ENCODE measurements around the gene MEGF6. TPM values are rescaled to one million over a fixed set of nuclear protein-coding genes. Genes with fewer than 3 reads are reported as not detected.

MEGF6 gene
- total RNA-seq, 1 donor from 2014 or later: 64.7 TPM

DNA sequence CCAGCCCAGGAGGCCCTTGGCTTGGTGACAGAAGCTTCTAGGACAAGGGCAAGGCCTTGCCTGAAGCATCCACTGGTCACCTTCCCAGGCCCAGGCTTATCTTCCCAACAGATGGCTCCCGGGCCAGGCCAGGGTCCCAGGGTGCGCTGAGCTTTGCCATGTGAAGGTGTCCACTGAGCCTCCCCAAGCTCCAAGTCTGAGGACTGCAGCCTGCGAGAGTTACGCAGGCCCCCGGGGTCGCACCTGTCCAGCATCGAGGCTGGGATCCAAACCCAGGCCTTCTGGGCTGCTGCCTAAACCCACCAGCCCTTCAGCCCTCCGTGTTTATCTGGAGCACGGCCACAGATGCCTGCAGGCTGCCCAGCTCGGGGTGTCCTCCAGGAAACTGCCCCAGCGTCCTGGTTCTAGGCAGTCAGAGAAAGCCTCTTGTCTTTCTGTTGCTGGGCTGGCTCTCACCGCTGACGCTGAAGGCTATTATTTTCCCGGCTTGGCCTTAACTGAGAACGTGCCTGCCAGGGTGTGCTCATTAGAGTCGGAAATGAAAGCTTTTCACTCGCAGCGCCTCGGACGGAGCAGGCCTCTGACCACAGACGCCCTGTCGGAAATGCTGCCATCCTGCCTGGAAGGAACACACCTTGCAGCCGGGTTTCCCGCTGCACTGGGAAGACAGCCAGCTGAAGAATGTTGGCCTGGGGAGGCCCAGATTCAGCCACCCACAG, 71.4 kb downstream of the MEGF6 start:
- no peak overlapping the region for H3K27ac Mint-ChIP-seq (ENCODE audit: unreplicated experiment)
- TF ChIP-seq, protein P1, sequence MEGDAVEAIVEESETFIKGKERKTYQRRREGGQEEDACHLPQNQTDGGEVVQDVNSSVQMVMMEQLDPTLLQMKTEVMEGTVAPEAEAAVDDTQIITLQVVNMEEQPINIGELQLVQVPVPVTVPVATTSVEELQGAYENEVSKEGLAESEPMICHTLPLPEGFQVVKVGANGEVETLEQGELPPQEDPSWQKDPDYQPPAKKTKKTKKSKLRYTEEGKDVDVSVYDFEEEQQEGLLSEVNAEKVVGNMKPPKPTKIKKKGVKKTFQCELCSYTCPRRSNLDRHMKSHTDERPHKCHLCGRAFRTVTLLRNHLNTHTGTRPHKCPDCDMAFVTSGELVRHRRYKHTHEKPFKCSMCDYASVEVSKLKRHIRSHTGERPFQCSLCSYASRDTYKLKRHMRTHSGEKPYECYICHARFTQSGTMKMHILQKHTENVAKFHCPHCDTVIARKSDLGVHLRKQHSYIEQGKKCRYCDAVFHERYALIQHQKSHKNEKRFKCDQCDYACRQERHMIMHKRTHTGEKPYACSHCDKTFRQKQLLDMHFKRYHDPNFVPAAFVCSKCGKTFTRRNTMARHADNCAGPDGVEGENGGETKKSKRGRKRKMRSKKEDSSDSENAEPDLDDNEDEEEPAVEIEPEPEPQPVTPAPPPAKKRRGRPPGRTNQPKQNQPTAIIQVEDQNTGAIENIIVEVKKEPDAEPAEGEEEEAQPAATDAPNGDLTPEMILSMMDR (IDR thresholded peaks at IDR 0.05; ENCODE audit: partially characterized antibody, unreplicated experiment): no peak
- H3K4me1 Mint-ChIP-seq (ENCODE audit: low read depth, unreplicated experiment): peaks cover 4% of the 10 kb centered on the region

DNA sequence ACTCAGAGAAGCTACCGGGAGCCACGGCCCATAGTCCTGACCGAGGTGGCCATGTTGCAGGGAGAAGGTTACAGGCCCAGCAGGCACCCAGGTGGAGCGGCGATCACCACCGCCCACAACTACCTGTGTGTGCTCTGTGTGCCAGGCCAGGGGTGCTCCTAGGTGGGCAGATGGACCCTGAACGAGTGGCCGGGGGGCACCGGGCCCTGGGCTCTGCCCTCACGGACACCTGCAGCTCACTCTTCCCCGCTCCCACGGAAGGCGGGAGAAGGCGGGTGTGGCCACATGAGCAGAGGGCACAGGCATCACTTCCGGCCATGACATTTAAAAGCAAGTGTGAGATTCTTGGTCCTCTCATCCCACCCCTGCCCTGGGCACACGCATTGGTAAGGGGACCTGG, 73.9 kb downstream of the MEGF6 start:
- H3K27me3 Mint-ChIP-seq (ENCODE audit: unreplicated experiment): peaks cover 5% of the 10 kb centered on the region
- peaks cover 5% of the 10 kb centered on the region for H3K9me3 Mint-ChIP-seq (ENCODE audit: unreplicated experiment)
- DNase-seq: no peak
- peaks cover 4% of the 10 kb centered on the region for H3K4me1 Mint-ChIP-seq (ENCODE audit: low read depth, unreplicated experiment)
- TF ChIP-seq, protein P1 (IDR thresholded peaks at IDR 0.05; ENCODE audit: partially characterized antibody, unreplicated experiment): no peak
- H3K36me3 Mint-ChIP-seq (ENCODE audit: unreplicated experiment): no peaks in the 10 kb centered on the region
- no peak overlapping the region for H3K27ac Mint-ChIP-seq (ENCODE audit: unreplicated experiment)
- no peak overlapping the region for H3K4me3 Mint-ChIP-seq (ENCODE audit: unreplicated experiment)

More for the DNA sequence above, 71.4 kb downstream of the MEGF6 start:
- no peaks in the 10 kb centered on the region for H3K36me3 Mint-ChIP-seq (ENCODE audit: unreplicated experiment)
- peaks cover 3% of the 10 kb centered on the region for H3K27me3 Mint-ChIP-seq (ENCODE audit: unreplicated experiment)
- H3K9me3 Mint-ChIP-seq (ENCODE audit: unreplicated experiment): peaks cover 5% of the 10 kb centered on the region
- DNase-seq: no peak
- no peak overlapping the region for H3K4me3 Mint-ChIP-seq (ENCODE audit: unreplicated experiment)

DNA sequence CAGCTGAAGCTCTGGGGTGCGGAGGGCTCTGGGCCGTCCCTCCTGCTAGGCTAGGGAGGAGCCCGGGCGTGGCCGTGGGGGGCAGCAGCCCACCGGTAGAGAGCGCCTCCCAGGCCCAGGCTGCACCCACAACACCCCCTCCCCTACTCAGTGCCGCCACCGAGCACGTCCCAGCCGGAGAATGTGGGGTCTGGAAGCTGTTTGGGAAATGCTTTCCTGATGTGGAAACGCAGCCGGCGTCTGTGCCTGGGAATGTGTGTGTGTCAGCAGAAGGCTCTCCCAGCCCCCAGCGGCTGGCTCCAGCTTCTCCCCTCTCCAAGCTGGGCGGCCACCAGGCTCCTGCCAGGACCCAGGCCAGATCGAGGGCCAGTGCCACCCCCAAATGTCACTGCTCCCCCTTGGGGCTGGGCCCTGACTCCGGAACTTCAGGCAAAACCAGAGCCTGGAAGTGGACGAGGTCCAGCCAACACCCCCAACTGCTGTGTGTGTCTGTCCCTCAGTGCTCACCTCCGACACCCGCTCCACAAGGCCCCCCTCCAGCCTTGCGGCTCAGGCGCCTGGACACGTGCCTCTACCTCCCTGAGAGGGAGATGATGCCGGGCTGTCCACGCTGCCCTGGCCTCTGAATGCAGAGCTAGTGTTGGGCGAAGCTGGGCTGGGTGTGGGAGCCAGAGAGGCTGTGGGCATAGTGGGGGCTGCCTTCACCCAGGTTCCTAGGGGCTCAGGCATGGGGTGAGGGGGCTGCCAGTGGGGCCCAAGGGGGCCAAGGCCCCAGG, 74.7 kb downstream of the MEGF6 start:
- Mint-ChIP-seq H3K27ac (ENCODE audit: unreplicated experiment) (no peak overlapping the region), H3K27me3 (ENCODE audit: unreplicated experiment) (peaks cover 9% of the 10 kb centered on the region), H3K36me3 (ENCODE audit: unreplicated experiment) (no peaks in the 10 kb centered on the region), H3K4me1 (ENCODE audit: low read depth, unreplicated experiment) (peaks cover 6% of the 10 kb centered on the region), H3K9me3 (ENCODE audit: unreplicated experiment) (peaks cover 5% of the 10 kb centered on the region), H3K4me3 (ENCODE audit: unreplicated experiment) (no peak overlapping the region)
- DNase-seq: no peak
- TF ChIP-seq, protein P1 (IDR thresholded peaks at IDR 0.05; ENCODE audit: partially characterized antibody, unreplicated experiment): no peak

DNA sequence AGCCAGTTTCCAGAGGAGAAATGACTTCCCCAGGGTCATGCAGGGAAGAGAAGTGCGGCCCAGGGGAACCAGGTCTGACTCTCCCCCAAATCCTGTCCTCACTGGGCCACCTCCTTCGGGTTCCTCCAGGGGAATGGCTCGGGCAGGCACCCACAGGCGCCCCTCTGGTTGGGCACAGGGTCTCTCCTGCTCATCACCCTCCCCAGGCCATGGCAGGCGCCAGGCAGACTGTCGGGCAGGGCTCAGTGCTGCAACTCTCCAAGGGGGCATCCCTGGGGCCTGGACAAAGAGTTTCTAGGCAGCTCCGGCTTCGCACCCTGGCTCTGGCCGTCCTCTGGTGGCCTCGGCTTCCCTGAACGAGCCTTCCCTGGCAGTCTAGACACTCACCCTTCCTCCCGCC, 75.6 kb downstream of the MEGF6 start:
- Mint-ChIP-seq H3K4me1 (ENCODE audit: low read depth, unreplicated experiment) (peaks cover 6% of the 10 kb centered on the region), H3K27me3 (ENCODE audit: unreplicated experiment) (peaks cover 11% of the 10 kb centered on the region), H3K9me3 (ENCODE audit: unreplicated experiment) (peaks cover 5% of the 10 kb centered on the region), H3K4me3 (ENCODE audit: unreplicated experiment) (no peak overlapping the region), H3K27ac (ENCODE audit: unreplicated experiment) (no peak overlapping the region), H3K36me3 (ENCODE audit: unreplicated experiment) (no peaks in the 10 kb centered on the region)
- TF ChIP-seq, protein P1 (IDR thresholded peaks at IDR 0.05; ENCODE audit: partially characterized antibody, unreplicated experiment): no peak
- no peak for DNase-seq
